HG03196 (cell line): ENCODE measurements around the gene MTG1.
"Not testable (repeated sequence)": the region's sequence is repeated elsewhere in the genome, so short reads cannot be mapped to it uniquely, and the experiment has no call there.

ENCODE experiments used
- ATAC-seq: cut with Tn5 transposase; IDR thresholded peaks from one replicate; pipeline ENCODE4 v1.9.1; 2021; ENCODE audit not compliant: unreplicated experiment

MTG1 gene

GRCh38 chr10:133377818-133378250 is 16.1 kb upstream of the MTG1 start:
- no peak for ATAC-seq

GRCh38 chr10:133378251-133379096 is 15.5 kb upstream of the MTG1 start:
- peak; percentile 35 for ATAC-seq

GRCh38 chr10:133379152-133379800 is 14.7 kb upstream of the MTG1 start, which contains the start of gene PAOX:
TSS of gene PAOX (plus strand) at chr10:133379262. CDS start at chr10:133379317, 55 bp downstream.
- ATAC-seq: peak; percentile 47

- ATAC-seq: no peak
Measured at GRCh38 chr10:133379801-133380666, 13.9 kb upstream of the MTG1 start.

GRCh38 chr10:133381036-133381435 is 12.9 kb upstream of the MTG1 start:
- no peak for ATAC-seq

- no peak for ATAC-seq
Measured at GRCh38 chr10:133383551-133383950, 10.4 kb upstream of the MTG1 start.

- ATAC-seq: no peak
Measured at GRCh38 chr10:133384071-133384470, 9.9 kb upstream of the MTG1 start.

GRCh38 chr10:133385214-133385613 is 8.7 kb upstream of the MTG1 start:
- ATAC-seq: no peak

GRCh38 chr10:133386951-133387350 is 7.0 kb upstream of the MTG1 start:
- ATAC-seq: not testable (repeated sequence)

- ATAC-seq: peak; percentile 0
Measured at GRCh38 chr10:133388236-133388972, 5.6 kb upstream of the MTG1 start.

- peak; percentile 77 for ATAC-seq
Measured at GRCh38 chr10:133388973-133389818, 4.8 kb upstream of the MTG1 start.

- ATAC-seq: no peak
Measured at GRCh38 chr10:133390597-133391248, 3.2 kb upstream of the MTG1 start.

GRCh38 chr10:133391249-133391635 is 2.7 kb upstream of the MTG1 start:
- no peak for ATAC-seq

GRCh38 chr10:133391761-133392518 is 2.0 kb upstream of the MTG1 start:
- no peak for ATAC-seq

- ATAC-seq: no peak
Measured at GRCh38 chr10:133393401-133394063, 425 bp upstream of the MTG1 start.

GRCh38 chr10:133394801-133395221 is 854 bp downstream of the MTG1 start:
- ATAC-seq: no peak

- ATAC-seq: no peak
Measured at GRCh38 chr10:133396035-133396624, 2.2 kb downstream of the MTG1 start.
